ENCODE data around the gene ANKIB1.

DNA sequence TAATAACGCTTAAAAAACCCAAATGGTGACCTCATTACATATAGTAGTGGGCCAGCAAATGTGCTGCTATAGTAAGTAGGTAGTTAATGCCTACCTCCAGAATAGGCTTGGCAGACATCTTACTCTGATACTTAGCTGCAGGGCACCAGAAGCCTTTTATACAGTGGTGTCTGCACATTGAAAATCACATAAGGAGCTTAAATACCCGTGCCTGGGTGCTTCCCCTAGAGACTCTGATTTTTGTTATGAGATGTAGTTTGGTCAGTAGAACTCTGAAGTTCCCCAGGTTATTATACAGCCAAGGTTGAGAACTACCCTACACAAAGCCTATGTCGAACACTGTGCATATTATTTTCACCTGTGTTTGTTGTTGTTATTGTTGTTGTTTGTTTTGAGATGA is 47.2 kb downstream of the ANKIB1 start:
- TF ChIP-seq, protein P1, sequence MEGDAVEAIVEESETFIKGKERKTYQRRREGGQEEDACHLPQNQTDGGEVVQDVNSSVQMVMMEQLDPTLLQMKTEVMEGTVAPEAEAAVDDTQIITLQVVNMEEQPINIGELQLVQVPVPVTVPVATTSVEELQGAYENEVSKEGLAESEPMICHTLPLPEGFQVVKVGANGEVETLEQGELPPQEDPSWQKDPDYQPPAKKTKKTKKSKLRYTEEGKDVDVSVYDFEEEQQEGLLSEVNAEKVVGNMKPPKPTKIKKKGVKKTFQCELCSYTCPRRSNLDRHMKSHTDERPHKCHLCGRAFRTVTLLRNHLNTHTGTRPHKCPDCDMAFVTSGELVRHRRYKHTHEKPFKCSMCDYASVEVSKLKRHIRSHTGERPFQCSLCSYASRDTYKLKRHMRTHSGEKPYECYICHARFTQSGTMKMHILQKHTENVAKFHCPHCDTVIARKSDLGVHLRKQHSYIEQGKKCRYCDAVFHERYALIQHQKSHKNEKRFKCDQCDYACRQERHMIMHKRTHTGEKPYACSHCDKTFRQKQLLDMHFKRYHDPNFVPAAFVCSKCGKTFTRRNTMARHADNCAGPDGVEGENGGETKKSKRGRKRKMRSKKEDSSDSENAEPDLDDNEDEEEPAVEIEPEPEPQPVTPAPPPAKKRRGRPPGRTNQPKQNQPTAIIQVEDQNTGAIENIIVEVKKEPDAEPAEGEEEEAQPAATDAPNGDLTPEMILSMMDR (conservative IDR thresholded peaks at IDR 0.05 in 1 of 2, IDR thresholded peaks at IDR 0.05 in 1 of 2; ENCODE audit: low read depth in 1 of 2, low read length in 2 of 2): no peak
- TF ChIP-seq EZH2 (IDR thresholded peaks at IDR 0.05; ENCODE audit: low read length, missing control alignments): no peak
